ENCODE results near the gene SFMBT1. TPM values are rescaled to one million over a fixed set of nuclear protein-coding genes. Genes with fewer than 3 reads are reported as not detected.

Gene SFMBT1
- total and polyA plus RNA-seq, 9 of the 15 experiments (the other 6 are each of a cell fraction or from before 2014, with no cell fraction given) = 0.76 to 6.6 (median 3.6) TPM

DNA sequence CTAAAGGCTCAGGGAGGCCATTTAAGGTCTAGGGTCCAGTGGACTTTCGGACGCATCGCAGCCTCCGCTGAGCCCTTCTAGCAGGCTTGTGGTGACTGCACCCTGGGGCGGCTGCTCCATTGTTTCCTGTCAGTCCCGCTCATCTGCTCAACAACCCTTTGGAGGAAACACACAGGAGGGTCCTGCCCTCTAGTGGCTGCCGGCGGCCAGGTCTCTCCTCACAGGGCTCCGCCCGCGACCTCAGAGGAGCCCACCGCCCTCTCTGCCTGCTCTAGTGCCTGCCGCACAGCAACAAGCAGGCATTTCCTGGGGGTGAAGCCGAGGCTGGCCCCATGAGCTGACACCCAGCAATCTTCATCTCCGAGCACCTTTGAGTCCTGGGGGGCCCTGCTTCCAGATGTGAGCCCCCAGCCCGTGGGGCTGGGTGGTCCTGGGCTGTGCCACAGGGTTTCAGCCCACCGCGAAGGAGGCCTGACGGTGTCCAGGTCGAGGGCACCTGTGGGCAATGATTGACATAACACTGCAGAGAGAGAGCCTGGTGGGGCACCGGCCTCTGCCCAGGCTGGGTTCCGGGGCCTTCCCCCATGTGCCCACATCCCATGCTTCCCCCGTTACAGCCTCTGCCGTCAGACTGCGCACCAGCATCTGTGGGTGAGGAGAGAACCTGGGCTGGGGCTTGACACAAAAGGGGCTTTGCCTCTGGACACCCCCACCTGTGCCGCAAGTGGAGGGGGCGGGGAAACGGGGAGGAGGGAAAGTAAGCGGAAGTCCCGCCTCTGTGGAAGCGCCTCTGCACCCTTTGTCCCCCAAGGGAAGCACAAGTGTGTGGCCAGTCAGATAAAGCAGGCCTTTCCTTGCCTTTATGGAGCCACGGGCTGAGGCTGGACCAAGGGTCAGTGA is 27.0 kb upstream of the SFMBT1 start (continued):
- TF ChIP-seq ARID4B (CRISPR knock-in tag; IDR thresholded peaks at IDR 0.05) (peak; percentile 42; the same call in 1 of the 2 replicates), ZNF121 (CRISPR knock-in tag; conservative IDR thresholded peaks at IDR 0.05) (no peak), ZNF695 (CRISPR knock-in tag; IDR thresholded peaks at IDR 0.05) (no peak), PKNOX1 (IDR thresholded peaks at IDR 0.05) (peak; percentile 76), RB1 (IDR thresholded peaks at IDR 0.05; ENCODE audit: low read depth) (peak; percentile 62; the same call in 1 of the 2 replicates), ZBTB40 (IDR thresholded peaks at IDR 0.05) (peak; percentile 69), ZBTB40 (CRISPR knock-in tag; IDR thresholded peaks at IDR 0.05) (no peak), POLR2G (IDR thresholded peaks at IDR 0.05; ENCODE audit: low read depth, low read length) (peak; percentile 32; the same call in 1 of the 2 replicates)

All from K562 (cell line).